GM19395 (cell line): ENCODE measurements around the gene OOEP.
"Not testable (repeated sequence)": the region's sequence is repeated elsewhere in the genome, so short reads cannot be mapped to it uniquely, and the experiment has no call there.

Experiments
- ATAC-seq: cut with Tn5 transposase; IDR thresholded peaks from one replicate; pipeline ENCODE4 v1.9.1; 2021; ENCODE audit warnings: mild to moderate bottlenecking, moderate library complexity; ENCODE audit not compliant: unreplicated experiment

The OOEP gene

GRCh38 chr6:73369563-73369962 is at the start of gene OOEP:
TSS of gene OOEP (minus strand) at chr6:73369897. CDS start at chr6:73369792, 105 bp downstream.
- ATAC-seq, result no peak

GRCh38 chr6:73418081-73418741 is 48.5 kb upstream of the OOEP start:
- ATAC-seq, result no peak

- no peak for ATAC-seq
Observed at GRCh38 chr6:73413102-73413501, 43.4 kb upstream of the OOEP start.

- no peak for ATAC-seq
Observed at GRCh38 chr6:73409395-73409794, 39.7 kb upstream of the OOEP start.

GRCh38 chr6:73400656-73401055 is 31.0 kb upstream of the OOEP start:
- no peak for ATAC-seq

- no peak for ATAC-seq
Observed at GRCh38 chr6:73395875-73396274, 26.2 kb upstream of the OOEP start.

- no peak for ATAC-seq
Observed at GRCh38 chr6:73394577-73395354, 25.1 kb upstream of the OOEP start, which contains the start of gene DDX43. TSS of gene DDX43 (plus strand) at chr6:73394828. CDS start at chr6:73394906, 78 bp downstream.

- no peak for ATAC-seq
Observed at GRCh38 chr6:73393278-73393677, 23.6 kb upstream of the OOEP start.

- ATAC-seq, result not testable (repeated sequence)
Observed at GRCh38 chr6:73392188-73392587, 22.5 kb upstream of the OOEP start.

GRCh38 chr6:73391675-73392074 is 22.0 kb upstream of the OOEP start:
- no peak for ATAC-seq

- no peak for ATAC-seq
Observed at GRCh38 chr6:73389854-73390253, 20.2 kb upstream of the OOEP start.

GRCh38 chr6:73388800-73389512 is 19.3 kb upstream of the OOEP start:
- ATAC-seq, result peak; percentile 79

GRCh38 chr6:73388433-73388799 is 18.7 kb upstream of the OOEP start:
- ATAC-seq, result peak; percentile 31

GRCh38 chr6:73382462-73383113 is 12.9 kb upstream of the OOEP start:
- ATAC-seq, result no peak

GRCh38 chr6:73381531-73381930 is 11.8 kb upstream of the OOEP start:
- not testable (repeated sequence) for ATAC-seq

GRCh38 chr6:73377225-73377624 is 7.5 kb upstream of the OOEP start:
- no peak for ATAC-seq

- no peak for ATAC-seq
Observed at GRCh38 chr6:73375216-73375615, 5.5 kb upstream of the OOEP start.

- no peak for ATAC-seq
Observed at GRCh38 chr6:73372516-73372915, 2.8 kb upstream of the OOEP start.

- ATAC-seq, result no peak
Observed at GRCh38 chr6:73371984-73372383, 2.3 kb upstream of the OOEP start.

- no peak for ATAC-seq
Observed at GRCh38 chr6:73369157-73369556, 540 bp downstream of the OOEP start.

GRCh38 chr6:73368675-73369074 is 1.0 kb downstream of the OOEP start:
- ATAC-seq, result no peak
